NB4 (cell line): ENCODE measurements around the gene TMEM30A.

ENCODE experiments used
- MYC ChIP-seq: IDR thresholded peaks from 2 replicates; pipeline ENCODE4 v1.6.1; 2011; ENCODE audit warnings: low read depth, low read length
- POLR2A ChIP-seq: IDR thresholded peaks from 2 replicates; pipeline ENCODE4 v1.6.1; 2011; ENCODE audit warnings: mild to moderate bottlenecking; ENCODE audit not compliant: insufficient read length; ENCODE audit errors: extremely low read depth
- TF ChIP-seq, protein P1 (sequence below): IDR thresholded peaks from one replicate; pipeline ENCODE4 v1.5.1; 2012; ENCODE audit warnings: low read depth, low read length
- TF ChIP-seq, protein P2 (sequence below): IDR thresholded peaks from 2 replicates; pipeline ENCODE4 v1.6.1; 2011; ENCODE audit warnings: low read depth, low read length

GRCh38 chr6:75210885-75211739 lies 73.5 kb downstream of the TMEM30A start:
- TF ChIP-seq, protein P1, sequence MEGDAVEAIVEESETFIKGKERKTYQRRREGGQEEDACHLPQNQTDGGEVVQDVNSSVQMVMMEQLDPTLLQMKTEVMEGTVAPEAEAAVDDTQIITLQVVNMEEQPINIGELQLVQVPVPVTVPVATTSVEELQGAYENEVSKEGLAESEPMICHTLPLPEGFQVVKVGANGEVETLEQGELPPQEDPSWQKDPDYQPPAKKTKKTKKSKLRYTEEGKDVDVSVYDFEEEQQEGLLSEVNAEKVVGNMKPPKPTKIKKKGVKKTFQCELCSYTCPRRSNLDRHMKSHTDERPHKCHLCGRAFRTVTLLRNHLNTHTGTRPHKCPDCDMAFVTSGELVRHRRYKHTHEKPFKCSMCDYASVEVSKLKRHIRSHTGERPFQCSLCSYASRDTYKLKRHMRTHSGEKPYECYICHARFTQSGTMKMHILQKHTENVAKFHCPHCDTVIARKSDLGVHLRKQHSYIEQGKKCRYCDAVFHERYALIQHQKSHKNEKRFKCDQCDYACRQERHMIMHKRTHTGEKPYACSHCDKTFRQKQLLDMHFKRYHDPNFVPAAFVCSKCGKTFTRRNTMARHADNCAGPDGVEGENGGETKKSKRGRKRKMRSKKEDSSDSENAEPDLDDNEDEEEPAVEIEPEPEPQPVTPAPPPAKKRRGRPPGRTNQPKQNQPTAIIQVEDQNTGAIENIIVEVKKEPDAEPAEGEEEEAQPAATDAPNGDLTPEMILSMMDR, result peak; percentile 73
- TF ChIP-seq POLR2A (no peak), MYC (no peak)
- TF ChIP-seq, protein P2, sequence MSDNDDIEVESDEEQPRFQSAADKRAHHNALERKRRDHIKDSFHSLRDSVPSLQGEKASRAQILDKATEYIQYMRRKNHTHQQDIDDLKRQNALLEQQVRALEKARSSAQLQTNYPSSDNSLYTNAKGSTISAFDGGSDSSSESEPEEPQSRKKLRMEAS, result no peak
